NK-92 (cell line): ENCODE measurements around the gene NTF4.
"Not testable (repeated sequence)": the region's sequence is repeated elsewhere in the genome, so short reads cannot be mapped to it uniquely, and the experiment has no call there.

Experiments
- DNase-seq: peaks from one replicate; lab custom pipeline; 2025; ENCODE audit not compliant: unreplicated experiment; lab: John Stamatoyannopoulos, UW

The NTF4 gene

DNA sequence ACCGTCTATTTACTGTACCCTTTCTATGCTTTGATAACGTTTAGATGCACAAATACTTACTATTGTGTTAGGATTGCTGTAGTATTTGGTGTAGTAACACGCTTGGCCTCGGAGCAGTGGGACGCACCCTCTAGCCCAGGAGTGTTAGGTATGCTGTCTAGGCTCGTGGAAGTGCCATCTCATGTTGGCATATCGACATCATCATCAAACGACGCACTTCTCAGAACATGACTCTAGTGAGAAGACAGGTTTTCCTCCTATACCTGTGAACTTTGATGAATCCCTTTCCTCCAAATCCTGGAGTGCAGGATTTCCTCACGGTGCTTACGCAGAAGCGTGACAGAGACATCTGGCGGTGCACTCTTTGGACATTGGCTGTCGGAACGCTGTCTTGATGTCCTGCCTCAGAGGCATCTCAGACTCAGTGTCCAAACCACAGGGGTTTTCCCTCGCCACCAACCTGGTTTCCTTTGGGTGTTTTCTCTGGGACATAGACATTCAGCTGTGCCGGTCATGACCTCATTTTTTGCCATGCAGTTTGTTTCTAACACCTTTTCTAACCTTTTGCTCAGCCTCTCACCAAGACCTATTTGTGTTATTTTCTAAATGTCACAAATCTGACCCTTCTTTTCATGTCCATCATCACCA, 26.9 kb upstream of the NTF4 start:
- no peak for DNase-seq

DNA sequence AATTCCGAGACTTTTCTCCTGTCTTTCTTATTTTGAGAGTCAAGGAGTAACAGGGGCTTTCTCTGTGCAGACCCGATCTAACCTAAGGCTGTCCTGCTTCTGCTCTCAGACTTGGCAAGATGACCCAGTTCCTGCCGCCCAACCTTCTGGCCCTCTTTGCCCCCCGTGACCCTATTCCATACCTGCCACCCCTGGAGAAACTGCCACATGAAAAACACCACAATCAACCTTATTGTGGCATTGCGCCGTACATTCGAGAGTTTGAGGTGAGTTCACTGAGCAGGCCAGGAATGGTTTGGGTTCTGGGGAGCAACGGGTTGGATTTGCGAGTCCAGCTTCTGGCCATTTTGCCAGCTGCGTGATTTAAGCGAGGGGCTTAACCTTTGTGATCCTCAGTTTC, 21.7 kb upstream of the NTF4 start:
- no peak for DNase-seq

DNA sequence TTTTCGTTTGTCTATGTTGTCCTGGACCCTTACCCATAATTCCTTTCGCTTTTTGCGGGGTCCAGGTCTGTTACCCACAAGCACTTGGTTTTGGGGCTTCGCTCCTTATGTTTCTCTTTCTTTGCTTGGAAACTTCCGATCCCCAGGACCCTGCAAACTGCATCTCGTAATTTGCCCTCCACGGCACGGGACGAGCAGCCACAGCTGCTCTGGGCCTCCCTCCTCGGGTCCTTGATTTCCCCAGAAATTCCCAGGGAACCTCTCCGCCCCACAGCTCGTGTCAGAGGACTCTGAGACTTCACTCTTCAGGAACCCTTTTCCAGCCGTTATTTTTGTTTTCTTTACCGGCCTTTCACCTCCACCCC, 21.2 kb upstream of the NTF4 start:
- DNase-seq: no peak

DNA sequence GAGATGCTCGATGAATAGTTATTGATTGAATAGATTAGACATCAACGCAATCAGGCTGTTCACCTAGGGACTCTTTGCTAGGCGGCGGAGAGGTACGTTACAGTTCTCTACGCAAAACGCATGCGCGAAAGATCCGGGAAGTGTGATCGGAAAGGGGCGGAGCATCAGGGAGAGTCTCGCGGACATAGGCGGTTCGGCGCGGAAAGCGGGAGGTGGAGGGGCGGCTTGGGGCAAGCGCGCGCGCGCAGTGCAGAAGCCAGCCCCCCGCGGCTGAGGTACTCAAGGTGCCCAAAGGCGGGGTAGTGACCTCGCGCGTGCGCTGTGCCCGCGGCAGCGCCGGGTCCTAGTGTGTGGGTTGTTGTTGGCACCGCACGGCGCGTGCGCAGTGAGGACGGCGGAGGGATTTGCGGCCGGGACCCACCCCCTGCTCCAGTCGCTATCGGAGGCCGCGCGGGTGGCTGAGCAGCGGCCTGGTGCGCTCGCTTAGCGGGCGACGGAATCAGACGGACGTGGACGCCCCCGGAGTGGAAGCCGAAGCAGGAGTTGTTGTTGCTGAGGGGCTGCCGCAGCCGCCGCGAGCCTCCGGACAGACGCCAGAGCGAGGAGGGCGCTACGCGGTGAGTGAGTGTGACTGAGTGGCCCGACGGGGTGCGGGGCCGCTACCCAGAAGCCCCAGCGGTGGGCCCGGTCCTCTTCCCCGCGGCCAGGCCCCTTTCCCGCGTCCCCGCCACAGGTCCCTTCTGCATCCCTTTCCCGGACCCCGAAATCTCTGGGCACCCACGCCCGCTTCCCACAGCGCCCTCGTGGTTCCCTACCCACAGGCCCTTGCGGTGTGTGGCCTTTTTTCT, 20.6 kb upstream of the NTF4 start, which contains the start of gene SNRNP70:
Gene SNRNP70, plus strand, starts transcription at position 432 of the 848 bp plus-strand sequence. CDS start 964 bp downstream, outside the sequence.
- DNase-seq: peak; percentile 92

DNA sequence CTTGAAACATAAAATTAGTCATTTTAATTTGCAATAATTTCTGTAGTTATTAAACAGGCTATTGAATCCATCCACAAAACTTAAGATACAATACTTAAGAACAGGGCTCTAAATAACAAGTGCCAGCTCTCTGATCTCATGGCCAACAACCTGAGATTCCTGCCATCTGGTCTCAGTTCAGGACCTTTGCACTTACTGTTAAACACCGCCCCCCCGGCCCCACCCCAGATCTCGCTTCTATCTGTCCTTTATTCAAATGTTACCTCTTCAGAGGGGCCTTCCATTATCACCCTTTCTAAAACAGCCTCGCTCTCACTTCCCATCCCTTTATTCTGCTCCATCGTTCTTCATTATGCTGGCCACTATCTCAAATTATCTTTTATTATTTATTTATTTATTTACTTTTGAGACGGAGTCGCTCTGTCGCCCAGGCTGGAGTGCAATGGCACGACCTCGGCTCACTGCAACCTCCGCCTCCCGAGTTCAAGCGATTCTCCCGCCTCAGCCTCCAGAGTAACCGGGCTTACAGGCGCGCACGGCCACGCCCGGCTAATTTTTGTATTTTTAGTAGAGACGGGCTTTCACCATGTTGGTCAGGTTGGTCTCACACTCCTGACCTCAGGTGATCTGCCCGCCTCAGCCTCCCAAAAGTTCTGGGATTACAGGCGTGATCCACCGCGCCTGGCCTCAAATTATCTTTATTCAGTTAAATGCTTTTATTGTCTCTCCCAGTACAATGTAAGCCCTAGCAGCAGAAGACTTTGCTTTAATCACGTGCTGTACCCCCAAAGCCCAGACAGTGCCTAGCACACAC, 19.8 kb upstream of the NTF4 start:
- no peak for DNase-seq

DNA sequence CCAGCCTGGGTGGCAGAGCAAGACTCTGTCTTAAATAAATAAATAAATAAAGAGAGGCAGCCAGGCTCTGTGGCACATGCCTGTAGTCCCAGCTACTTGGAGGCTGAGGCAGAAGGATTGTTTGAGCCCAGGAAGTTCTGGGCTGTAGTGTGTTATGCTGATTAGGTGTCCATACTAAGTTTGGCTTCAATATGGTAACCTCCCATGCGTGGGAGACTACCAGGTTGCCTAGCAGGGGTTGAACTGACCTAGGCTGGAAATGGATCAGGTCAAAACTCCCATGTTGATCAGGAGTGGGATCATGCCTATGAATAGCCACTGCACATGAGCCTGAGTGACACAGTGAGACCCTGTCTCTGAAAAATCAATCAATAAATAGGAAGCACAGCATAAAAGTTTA, 16.7 kb upstream of the NTF4 start:
- DNase-seq: no peak

DNA sequence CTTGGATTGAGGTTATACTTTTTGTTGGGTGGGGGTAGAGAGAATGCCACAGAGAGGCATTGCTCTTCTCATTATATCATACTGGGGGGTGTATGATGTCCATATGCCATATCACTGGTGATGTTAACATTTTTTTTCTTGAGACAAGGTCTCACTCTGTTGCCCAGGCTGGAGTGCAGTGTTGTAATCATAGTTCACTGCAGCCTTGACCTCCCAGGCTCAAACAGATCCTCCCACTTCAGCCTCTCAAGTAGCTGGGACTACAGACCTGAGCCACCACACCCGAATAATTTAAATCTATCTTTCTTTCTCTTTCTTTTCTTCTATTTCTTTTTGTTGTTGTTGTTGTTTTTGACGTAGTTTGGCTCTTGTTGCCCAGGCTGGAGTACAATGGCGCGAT, 15.8 kb upstream of the NTF4 start:
- no peak for DNase-seq

DNA sequence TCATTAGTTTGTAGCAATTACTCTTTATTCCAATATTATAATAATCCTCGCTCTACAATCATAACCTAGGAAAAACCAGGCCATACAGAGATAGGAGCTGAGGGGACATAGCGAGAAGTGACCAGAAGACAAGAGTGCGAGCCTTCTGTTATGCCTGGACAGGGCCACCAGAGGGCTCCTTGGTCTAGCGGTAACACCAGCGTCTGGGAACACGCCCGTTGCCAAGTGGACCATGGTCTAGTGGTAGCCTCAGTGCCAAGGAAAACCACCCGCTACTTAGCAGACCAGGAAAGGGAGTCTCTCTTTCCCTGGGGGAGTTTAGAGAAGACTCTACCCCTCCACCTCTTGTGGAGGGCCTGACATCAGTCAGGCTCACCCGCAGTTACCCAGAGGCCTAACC, 10.3 kb upstream of the NTF4 start:
- not testable (repeated sequence) for DNase-seq

DNA sequence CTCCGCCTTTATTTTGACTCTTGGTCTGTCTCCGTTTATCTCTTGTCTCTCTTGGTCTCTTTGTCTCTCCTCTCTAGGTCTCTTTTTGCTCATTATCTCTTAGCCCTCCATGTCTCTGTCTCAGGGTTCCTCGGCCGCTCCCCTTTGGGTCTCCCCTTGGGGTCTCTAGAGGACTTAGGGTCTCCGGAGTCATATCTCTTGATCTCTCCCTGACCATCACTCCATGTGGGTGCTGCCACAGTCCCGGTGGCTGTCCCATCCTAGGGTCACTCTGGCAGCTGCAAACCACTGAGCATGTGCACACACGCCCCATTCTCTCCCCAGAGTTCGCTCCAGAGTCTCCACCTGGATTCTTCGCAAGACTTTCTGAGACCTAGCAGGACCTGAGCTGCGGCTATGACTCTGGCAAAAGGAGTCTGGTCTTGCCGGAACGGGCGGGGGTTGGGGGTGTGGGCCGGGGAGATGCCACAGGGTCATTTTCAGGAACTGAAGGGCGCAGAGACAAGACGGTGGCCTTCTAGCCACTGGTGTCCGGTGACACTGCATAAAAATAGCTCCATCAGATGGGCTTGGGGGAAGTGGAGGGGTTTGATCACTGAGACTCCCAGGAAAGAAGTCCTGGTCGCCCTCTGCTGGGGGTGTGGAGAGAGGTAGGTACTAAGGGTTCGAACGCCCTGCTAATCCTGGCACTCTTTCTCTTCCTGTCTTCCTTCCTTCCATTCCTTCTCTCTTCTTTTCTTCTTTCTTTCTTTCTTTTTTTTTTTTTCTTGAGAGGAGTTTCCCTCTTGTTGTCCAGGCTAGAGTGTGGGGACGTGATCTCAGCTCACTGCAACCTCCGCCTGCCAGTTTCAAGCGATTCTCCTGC, 9.1 kb upstream of the NTF4 start:
- DNase-seq: no peak

DNA sequence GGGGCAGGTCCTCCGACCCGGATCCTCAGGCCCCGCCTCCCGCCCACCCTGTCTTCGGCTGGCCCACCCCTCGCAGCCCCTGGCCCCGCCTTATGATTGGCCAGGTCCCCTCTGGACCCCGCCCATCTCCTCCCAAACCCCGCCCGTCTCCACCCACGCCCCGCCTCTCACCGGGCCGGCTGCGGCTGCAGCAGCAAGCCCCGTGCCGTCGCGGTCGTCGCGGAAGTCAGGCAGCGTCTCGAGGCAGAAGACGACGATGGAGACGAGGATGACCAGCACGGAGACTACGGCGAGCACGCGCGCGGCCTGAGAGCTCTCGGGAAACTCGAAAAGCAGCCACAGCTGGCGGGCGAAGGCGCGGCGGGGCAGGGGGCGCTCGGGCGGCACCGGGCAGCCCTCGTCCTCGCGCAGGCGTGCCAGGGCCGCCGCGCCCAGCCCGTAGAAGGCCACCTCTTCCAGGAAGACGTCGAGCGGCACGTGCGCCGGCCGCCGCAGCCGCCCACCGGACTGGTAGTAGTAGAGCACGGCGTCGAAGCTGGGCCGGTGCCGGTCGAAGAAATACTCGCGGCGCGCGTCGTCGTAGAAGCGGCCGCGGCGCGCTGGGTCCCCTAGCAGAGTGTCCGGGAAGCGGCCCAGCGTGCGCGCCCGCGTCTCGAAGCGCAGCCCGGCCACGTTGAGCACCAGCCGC, 7.4 kb upstream of the NTF4 start:
- DNase-seq: no peak

DNA sequence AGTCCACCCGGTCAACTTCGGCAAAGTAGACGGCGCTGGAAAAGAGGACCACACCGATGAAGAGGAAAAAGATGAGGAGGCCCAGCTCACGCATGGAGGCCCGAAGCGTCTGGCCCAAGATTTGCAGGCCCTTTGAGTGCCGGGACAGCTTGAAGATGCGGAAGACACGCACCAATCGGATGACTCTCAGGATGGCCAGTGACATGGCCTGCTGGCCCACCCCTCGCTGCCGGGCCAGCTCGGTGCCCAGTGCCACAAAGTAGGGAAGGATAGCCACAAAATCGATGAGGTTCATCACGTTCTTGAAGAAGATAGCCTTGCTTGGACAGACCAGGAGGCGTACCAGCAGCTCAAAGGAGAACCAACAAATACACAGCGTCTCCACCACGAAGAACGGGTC, 5.8 kb upstream of the NTF4 start:
- DNase-seq: no peak

DNA sequence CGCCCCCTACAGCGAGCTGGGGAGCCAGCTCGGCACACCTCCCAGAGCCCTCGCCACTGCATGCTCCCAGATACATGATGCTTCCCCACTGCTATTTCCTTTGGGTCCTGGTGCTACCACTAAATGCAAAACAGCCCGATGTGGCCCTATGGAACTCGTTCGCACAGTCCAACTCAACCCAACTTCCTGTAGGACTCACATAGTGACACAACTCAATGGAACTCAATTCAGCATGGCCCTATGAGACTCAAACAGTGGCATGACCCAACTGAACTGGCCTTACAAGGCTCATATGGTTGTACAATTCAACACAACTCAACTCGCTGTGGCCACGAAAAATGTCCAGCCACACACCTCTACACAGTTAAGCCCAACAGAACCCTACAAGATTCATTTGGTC, 4.4 kb upstream of the NTF4 start:
- no peak for DNase-seq

DNA sequence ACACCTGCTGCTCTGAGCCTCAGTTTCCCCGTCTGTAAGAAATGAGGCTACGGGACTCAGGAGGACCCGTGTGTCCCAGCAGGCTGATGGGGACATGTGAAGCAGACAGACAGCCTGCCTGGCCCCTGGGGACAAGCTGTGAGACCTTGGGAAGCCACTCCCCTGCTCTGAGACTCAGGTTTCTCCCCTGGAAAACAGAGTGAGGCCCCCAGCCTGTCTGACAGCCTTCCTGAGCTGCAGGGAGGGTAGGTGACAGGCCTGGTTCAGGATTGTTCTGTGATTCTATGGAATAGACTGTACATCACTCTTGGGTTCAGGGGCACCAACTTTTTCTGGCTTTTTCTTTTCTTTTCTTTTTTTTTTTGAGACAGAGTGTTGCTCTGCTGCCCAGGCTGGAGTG, 2.9 kb upstream of the NTF4 start:
- DNase-seq: no peak

DNA sequence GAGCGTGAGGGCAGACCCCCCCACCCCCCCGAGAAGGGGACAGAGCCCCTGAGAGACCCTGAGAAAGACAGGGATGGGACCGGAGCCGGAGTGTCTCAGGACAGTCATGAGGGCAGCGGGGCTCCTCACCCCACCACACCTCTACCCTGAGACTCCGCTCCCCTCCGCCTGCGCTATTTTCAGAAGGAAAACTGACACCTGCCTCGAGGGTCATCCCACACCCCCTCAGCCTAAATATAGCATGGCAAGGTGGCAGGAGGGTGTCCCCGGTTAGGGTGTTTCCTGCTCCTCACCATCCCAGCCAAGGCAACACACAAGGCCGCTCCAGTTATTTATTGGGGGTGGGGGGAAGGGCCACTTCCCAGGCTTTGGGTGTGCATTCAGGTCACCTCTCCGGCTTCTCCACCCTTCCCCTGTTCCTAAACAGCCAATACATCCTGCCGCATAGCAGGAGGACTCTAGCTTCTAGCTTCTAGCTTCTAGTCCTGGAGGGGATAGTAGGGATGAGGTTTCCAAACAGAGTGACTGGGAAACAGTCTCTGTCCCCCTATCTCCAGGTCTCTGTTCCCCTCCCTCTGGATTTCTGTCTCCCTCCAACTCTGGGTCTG, 1.4 kb upstream of the NTF4 start:
- DNase-seq: no peak

DNA sequence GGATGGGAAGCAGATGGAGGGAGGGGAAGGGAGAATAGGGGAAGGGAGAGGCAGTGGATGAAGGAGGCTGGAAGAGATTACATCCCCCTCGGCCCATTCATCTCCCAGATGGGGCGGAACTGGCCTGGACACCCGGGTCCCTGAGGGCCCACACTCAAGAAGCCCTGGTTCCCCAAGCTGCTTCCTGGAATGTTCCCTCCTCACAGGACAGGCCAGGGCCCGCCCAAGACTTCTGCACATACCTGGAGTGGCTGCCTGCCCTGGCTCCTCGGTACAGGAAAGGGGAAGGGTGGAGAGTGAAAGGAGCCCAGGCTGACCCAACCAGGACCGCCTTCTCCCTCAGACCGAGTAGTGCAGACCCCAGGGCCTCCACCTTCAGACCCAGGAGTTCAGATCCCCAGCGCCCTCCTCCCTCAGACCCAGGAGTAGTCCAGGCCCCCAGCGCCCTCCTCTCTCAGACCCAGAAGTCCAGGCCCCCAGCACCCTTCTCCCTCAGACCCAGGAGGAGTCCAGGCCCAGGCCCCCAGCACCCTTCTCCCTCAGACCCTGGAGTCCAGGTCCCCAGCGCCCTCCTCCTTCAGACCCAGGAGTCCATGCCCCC, 489 bp downstream of the NTF4 start:
- no peak for DNase-seq

DNA sequence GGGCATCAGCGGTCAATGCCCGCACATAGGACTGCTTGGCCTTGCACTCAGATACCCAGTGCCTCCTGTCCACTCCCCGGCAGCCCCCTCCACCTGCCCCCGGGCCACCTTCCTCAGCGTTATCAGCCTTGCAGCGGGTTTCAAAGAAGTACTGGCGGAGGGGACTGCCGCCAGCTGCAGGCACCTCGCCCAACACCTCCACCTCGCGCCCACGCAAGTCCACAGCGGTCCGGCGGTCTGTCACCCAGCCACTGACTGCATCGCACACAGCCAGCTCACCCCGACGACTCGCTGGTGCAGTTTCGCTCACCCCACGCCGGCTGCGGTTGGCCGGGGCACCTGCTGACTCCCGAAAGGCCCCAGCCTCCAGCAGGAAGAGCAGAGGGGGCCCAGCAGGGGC, 3.2 kb downstream of the NTF4 start:
- no peak for DNase-seq

DNA sequence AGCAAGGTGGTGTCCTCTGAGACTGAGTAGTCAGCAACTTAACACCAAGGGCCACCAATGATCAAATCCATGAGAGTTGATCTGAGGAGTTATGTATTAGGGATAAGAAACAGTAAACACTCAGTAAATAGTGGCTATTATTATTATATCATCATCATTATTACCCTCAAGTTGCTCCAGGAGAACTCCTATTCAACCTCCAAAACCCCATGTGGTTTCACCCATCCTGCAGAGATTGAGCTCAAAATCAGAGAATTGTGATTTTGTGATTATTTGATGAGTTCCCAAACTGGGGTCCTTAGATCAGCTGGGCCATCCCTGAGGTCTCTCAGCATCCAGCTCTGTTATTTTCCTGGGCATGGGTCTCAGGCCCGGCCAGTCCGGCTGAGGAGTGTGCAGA, 3.6 kb downstream of the NTF4 start:
- no peak for DNase-seq

DNA sequence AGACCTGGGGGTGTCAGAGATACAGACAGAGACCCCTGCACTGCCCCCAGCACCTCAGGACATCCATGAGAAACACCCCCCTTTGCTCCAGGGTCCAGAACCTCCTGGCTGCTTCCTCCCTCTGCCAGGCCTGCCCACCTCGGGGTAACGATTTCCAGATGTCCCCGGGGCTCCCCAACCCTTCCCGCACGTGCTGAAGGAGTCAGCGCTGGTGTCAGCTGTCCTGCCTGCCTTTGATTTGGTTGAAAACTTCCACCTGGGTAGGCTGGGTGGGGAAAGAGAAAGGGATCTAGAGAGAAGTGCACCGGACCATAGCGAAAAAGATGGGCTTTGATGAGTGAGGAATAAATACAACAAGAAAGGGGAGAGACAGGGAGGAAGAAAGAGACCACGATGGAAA, 5.6 kb downstream of the NTF4 start:
- no peak for DNase-seq

DNA sequence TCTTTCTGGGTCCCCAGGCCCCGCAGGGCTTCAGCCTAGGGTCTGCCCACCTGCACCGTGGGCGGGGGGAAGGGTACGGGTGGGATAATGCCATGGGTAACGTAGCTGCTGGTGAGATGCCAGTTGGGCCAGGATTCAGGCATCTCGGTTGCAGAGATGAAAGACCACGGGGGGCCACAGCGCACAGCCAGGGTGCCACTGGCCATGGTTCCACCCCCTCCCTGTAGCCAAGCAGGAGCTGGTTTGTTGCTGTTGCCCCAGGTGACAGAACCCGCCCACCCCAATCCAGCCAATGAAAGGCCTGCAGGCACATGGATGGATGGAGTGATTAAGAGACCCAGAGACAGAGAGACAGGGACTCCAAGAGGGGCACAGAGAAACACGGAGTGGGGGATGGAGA, 6.1 kb downstream of the NTF4 start:
- no peak for DNase-seq
